ENCODE data around the gene PAPSS1.

PAPSS1 gene

DNA sequence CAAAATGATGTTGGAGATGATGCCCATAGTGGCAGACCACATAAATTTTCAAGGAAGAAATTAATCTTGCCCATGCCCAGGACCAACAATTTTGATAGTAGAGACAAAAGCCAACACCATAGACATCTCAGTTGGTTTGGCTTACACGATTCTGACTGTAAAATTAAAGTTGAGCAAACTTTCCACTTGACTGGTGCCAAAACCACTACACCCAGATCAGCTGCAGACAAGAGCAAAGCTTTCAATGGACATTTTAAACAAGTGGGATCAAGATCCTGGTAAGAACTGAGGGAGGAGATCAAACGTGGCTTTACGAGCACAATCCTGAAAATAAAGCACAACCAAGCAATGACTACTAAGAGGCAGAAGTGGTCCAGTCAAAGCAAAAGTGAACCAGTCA lies 90.7 kb downstream of the PAPSS1 start:
- DNase-seq (ENCODE audit: low read depth, low spot score): no peak

- no peak for DNase-seq (ENCODE audit: low read depth, low spot score)
Measured at GRCh38 chr4:107625391-107625902, 94.6 kb downstream of the PAPSS1 start.

DNA sequence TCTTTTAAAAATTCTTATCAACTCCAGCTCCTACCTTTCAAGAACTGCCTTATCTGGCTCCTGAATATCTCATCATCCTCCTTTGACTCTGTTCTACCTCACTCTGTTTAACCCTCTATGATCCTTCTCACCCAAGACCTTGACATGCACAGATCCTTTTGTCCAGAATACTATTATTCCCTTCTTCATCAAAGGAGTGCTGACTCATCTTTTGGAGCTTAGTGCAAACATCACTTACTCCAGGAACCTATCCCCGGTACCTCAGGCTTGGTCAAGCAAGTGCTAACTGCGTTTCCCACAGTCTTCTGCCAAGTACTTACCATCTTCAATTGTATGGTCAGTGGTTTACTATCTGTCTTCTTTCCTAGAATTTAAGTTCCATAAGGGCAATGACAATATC lies 96.0 kb downstream of the PAPSS1 start:
- no peak for DNase-seq (ENCODE audit: low read depth, low spot score)

GRCh38 chr4:107622006-107622405 lies 98.0 kb downstream of the PAPSS1 start:
- no peak for DNase-seq (ENCODE audit: low read depth, low spot score)

- peak; percentile 9 for DNase-seq (ENCODE audit: low read depth, low spot score)
Measured at GRCh38 chr4:107619731-107620130, 100.3 kb downstream of the PAPSS1 start.

GRCh38 chr4:107619066-107619465 lies 101.0 kb downstream of the PAPSS1 start:
- peak; percentile 93 for DNase-seq (ENCODE audit: low read depth, low spot score)

GRCh38 chr4:107618656-107619055 lies 101.4 kb downstream of the PAPSS1 start:
- DNase-seq (ENCODE audit: low read depth, low spot score): no peak

DNA sequence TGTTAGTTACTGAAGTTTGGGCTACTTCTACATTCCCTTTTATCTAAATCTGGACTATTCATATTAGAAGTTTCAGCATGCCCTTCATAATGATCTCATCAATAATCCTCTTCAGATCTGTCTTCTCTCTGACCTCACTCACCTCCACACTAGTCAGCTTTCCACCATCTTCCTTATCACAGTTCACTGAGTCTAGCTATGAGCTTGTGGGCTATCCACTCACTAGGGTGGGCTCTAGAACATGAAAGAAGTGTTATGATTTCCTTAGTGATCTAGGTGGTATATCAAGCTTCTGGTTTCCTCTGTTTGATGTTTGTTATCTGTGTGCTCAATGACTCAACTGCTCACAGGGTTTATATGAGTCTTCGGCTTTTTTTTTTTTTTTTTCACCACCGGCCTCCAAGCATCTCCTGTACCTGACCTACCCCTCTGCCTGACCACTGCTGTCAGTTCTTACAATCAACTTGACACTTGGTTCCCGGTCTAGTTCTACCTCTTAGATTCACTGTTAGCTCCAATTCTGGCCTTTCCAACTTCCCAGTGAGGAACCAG lies 103.1 kb downstream of the PAPSS1 start:
- DNase-seq (ENCODE audit: low read depth, low spot score): no peak

GRCh38 chr4:107615809-107616208 lies 104.2 kb downstream of the PAPSS1 start:
- DNase-seq (ENCODE audit: low read depth, low spot score): no peak

DNA sequence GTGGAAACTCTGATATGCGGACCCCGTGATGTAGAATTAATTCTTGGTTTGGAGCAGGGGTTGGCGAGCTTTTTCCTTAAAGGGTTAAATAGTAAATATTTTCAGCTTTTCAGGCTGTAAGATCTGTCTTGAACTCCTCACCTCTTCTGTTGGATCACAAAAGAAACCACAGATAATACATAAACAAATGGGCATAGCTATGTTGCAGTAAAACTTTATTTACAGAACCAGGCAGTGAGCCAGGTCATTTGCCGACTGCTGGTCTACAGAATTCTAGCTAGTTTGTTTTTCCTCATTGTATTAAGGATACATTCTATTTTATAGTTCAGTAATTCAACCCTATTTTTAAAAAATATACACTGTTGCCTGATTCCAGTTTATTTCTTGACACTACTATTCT lies 116.6 kb downstream of the PAPSS1 start:
- peak; percentile 73 for DNase-seq (ENCODE audit: low read depth, low spot score)

GRCh38 chr4:107600983-107601382 lies 119.1 kb downstream of the PAPSS1 start:
- peak; percentile 19 for DNase-seq (ENCODE audit: low read depth, low spot score)

GRCh38 chr4:107600436-107600835 lies 119.6 kb downstream of the PAPSS1 start:
- peak; percentile 84 for DNase-seq (ENCODE audit: low read depth, low spot score)

- DNase-seq (ENCODE audit: low read depth, low spot score): peak; percentile 65
Measured at GRCh38 chr4:107599841-107600240, 120.2 kb downstream of the PAPSS1 start.

DNA sequence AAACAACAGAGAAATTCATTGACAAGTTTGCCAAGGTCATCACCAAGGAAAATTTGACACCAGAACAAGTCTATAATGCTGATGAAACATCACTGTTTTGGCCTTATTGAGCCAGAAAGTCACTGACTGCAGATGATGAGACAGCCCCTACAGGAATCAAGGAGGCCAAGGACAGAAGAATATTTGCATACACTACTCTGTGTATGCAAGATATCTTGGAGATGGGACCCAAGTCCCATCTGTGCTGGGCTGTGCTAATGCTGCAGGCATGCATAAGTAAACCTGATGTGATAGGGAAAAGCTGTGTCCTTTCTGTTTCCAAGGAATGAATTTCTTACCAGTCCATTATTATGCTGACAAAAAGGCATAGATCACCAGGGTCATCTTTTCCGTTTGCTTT lies 126.8 kb downstream of the PAPSS1 start:
- no peak for DNase-seq (ENCODE audit: low read depth, low spot score)

DNA sequence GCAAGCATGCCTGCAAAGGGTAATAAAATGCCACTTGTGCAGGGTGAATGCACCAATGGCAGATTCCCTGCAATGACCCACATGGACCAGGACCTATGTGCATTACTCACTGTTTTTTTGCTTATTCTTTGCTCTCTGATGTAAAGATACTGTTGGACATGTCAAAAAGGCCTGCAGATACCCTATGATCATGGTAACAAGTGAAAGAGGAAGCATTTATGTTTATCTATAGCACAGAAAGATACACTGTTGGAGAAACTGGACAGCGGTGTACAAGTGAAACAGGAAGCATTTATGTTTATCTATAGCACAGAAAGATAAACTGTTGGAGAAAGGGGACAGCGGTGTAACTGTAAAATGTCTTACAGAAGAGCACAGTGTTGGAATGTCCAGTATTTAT lies 127.5 kb downstream of the PAPSS1 start:
- no peak for DNase-seq (ENCODE audit: low read depth, low spot score)

GRCh38 chr4:107589269-107589668 lies 130.8 kb downstream of the PAPSS1 start:
- DNase-seq (ENCODE audit: low read depth, low spot score): no peak

GRCh38 chr4:107586371-107586770 lies 133.7 kb downstream of the PAPSS1 start:
- DNase-seq (ENCODE audit: low read depth, low spot score): no peak

GRCh38 chr4:107579099-107579498 lies 140.9 kb downstream of the PAPSS1 start:
- DNase-seq (ENCODE audit: low read depth, low spot score): no peak

DNA sequence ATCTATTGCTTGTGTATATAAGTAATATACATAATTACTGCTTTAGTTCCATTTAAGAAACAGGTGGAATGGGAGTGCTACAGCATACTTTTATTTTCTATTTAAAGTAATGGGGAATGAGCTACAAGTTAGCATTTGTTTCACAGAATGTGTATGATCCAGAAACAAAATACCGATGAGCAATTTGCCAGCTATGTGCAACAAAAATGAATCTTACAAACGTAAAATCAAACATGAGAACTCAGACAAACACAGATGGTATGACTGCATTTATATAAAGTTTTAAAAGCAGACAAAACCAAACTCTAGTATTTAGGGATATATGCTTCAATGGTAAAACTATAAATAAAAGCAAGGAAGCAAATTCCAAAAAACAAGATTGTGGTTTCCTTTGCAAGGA lies 141.7 kb downstream of the PAPSS1 start:
- DNase-seq (ENCODE audit: low read depth, low spot score): no peak

DNA sequence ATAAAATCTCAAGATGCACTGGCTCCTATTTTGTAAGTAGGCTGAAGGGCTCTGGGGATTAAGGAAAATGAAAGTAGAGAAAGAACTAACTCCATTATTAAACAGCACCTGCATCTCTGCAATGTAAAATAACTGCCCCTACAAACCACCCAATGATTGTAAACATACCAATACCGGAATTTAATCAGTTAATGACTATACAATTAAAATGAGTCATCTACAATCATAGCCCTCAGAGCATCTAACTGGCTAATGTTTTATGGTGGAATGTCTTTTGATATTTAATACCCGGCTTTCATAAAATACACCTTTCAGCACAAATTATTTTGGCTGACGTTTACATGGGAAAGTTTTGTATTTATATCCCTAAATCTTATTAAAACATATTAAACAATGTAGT lies 142.3 kb downstream of the PAPSS1 start:
- DNase-seq (ENCODE audit: low read depth, low spot score): no peak

DNA sequence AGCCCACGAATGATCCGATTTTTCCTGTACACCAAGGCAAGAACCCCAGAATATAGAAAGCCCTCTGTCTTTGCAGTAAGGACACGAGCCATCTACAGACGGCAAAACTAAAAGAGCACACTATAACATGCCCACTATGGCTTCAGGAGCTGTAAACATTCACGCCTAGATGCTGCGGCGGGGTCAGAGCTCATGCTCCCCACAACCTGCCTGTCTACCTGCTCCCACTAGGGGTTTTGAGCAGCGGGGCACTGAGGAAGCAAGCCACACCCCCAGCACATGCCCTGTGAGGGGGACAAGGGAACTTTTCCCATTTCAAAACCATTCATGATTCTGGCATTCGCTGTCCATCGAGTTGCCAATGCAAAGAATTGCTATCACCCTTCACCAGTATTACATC lies 144.8 kb downstream of the PAPSS1 start:
- DNase-seq (ENCODE audit: low read depth, low spot score): no peak

DNA sequence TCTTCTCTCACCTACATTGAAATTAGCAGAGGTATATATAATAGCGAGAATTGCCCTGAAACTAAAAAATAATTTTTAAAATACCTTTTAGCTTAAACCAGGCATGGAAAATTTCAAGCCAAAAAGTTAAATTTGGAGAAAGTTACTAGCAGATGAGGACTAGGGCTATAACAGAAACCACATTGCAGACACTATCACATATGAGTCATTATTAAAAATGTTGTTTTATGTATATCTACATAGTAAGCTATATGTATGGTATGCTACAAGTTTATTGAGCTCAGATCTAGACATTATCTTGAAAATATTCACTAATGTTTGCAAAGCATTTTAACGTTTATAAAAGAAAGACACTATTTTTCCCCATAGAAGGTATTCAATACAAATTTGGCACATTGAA lies 147.8 kb downstream of the PAPSS1 start:
- DNase-seq (ENCODE audit: low read depth, low spot score): no peak

- peak; percentile 9 for DNase-seq (ENCODE audit: low read depth, low spot score)
Measured at GRCh38 chr4:107570952-107571351, 149.1 kb downstream of the PAPSS1 start.

DNA sequence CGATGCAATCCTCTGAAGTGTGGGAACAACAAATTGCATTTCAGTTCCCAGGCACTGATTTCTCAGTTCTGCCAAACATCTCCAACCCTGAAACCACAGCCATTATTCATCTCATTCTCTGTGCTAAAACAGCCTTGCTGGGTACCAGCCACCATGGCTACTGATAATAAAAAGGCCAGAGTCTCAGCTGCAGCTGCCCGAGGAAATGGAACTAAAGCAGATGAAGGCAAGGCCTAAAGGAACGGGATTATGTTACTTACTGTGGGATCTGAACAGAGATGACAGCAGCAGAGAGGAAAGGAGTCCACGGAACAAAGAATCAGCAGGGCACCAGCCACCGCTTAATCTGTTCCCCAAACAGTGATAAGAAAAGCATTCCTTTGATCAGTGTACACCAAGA lies 155.7 kb downstream of the PAPSS1 start:
- peak; percentile 81 for DNase-seq (ENCODE audit: low read depth, low spot score)
